MM.1S (cell line): ENCODE results near the gene SFSWAP.

Experiments
- DNase-seq: peaks from one replicate; pipeline ENCODE4 v3.0.0-alpha.2; 2015
- H2AFZ ChIP-seq: fragments of 300-600 bp; sonication (generic); 2 replicates; pipeline ENCODE4 v1.6.0; 2016; ENCODE audit warnings: antibody characterized with exemption, low read length
- H3F3A ChIP-seq: fragments of 300-600 bp; sonication (generic); 2 replicates; pipeline ENCODE4 v1.6.1; 2016; ENCODE audit warnings: mild to moderate bottlenecking, antibody characterized with exemption, low read length, moderate library complexity, mixed read lengths; ENCODE audit not compliant: insufficient read depth
- H3K27ac ChIP-seq: fragments of 300-600 bp; sonication (generic); 2 replicates; pipeline ENCODE4 v1.5.1; 2016; ENCODE audit warnings: mild to moderate bottlenecking, low read length
- H3K27me3 ChIP-seq: fragments of 300-600 bp; sonication (generic); replicated peaks from 2 replicates; pipeline ENCODE4 v1.6.0; 2016; ENCODE audit warnings: low read length; ENCODE audit not compliant: insufficient read depth
- H3K36me3 ChIP-seq: fragments of 300-600 bp; sonication (generic); replicated peaks from 2 replicates; pipeline ENCODE4 v1.6.1; 2016; ENCODE audit warnings: mild to moderate bottlenecking, low read length, mixed read lengths; ENCODE audit not compliant: insufficient read depth
- H3K4me1 ChIP-seq: fragments of 300-600 bp; sonication (generic); 2 replicates; pipeline ENCODE4 v1.6.1; 2016; ENCODE audit warnings: low read length, mixed read lengths
- H3K4me2 ChIP-seq: fragments of 300-600 bp; sonication (generic); 2 replicates; pipeline ENCODE4 v1.6.0; 2016; ENCODE audit warnings: low read depth, low read length
- H3K4me3 ChIP-seq: fragments of 300-600 bp; sonication (generic); 2 replicates; pipeline ENCODE4 v1.5.1; 2016; ENCODE audit warnings: low read length, mixed read lengths
- H3K79me2 ChIP-seq: fragments of 300-600 bp; sonication (generic); 2 replicates; pipeline ENCODE4 v1.6.1; 2016; ENCODE audit warnings: mixed run types, low read length, mixed read lengths
- H3K9ac ChIP-seq: fragments of 300-600 bp; sonication (generic); 2 replicates; pipeline ENCODE4 v1.6.1; 2016; ENCODE audit warnings: low read length, mixed read lengths
- H3K9me2 ChIP-seq: fragments of 300-600 bp; sonication (generic); replicated peaks from 2 replicates; pipeline ENCODE4 v1.6.1; 2016; ENCODE audit warnings: mild to moderate bottlenecking, low read length, mixed read lengths; ENCODE audit not compliant: insufficient read depth
- H3K9me3 ChIP-seq: fragments of 300-600 bp; sonication (generic); replicated peaks from 2 replicates; pipeline ENCODE4 v1.6.1; 2016; ENCODE audit warnings: mild to moderate bottlenecking, low read length, mixed read lengths; ENCODE audit not compliant: insufficient read depth
- H4K20me1 ChIP-seq: fragments of 300-600 bp; sonication (generic); 2 replicates; pipeline ENCODE4 v1.6.1; 2016; ENCODE audit warnings: mild to moderate bottlenecking, low read length, moderate library complexity, mixed read lengths; ENCODE audit not compliant: insufficient read depth
- EZH2 ChIP-seq: fragments of 300-600 bp; sonication (generic); optimal IDR thresholded peaks from 2 replicates; pipeline ENCODE3; 2017; ENCODE audit warnings: low read depth, mild to moderate bottlenecking, antibody characterized with exemption, low read length, mixed read lengths
- EZH2phosphoT487 ChIP-seq: fragments of 300-600 bp; sonication (generic); IDR thresholded peaks from 2 replicates; pipeline ENCODE4 v1.6.1; 2018; ENCODE audit warnings: antibody characterized with exemption, low read length
- TF ChIP-seq, protein P1 (sequence below): fragments of 300-600 bp; sonication (generic); IDR thresholded peaks from 2 replicates; pipeline ENCODE4 v1.5.1; 2016; ENCODE audit warnings: antibody characterized with exemption, low read length, mixed read lengths

The SFSWAP gene

GRCh38 chr12:131826097-131826928 is 115.4 kb downstream of the SFSWAP start:
- Histone ChIP-seq H2AFZ (no peak overlapping the region), H3F3A (no peaks in the 10 kb centered on the region), H3K9me3 (no peaks in the 10 kb centered on the region), H3K79me2 (no peaks in the 10 kb centered on the region), H3K9ac (no peak overlapping the region), H3K27ac (no peak overlapping the region), H3K4me1 (no peaks in the 10 kb centered on the region), H4K20me1 (no peaks in the 10 kb centered on the region), H3K9me2 (no peaks in the 10 kb centered on the region), H3K36me3 (no peaks in the 10 kb centered on the region), H3K27me3 (peaks cover 17% of the 10 kb centered on the region), H3K4me2 (no peak overlapping the region), H3K4me3 (no peak overlapping the region)
- TF ChIP-seq EZH2phosphoT487 (no peak), EZH2 (no peak)
- TF ChIP-seq, protein P1, sequence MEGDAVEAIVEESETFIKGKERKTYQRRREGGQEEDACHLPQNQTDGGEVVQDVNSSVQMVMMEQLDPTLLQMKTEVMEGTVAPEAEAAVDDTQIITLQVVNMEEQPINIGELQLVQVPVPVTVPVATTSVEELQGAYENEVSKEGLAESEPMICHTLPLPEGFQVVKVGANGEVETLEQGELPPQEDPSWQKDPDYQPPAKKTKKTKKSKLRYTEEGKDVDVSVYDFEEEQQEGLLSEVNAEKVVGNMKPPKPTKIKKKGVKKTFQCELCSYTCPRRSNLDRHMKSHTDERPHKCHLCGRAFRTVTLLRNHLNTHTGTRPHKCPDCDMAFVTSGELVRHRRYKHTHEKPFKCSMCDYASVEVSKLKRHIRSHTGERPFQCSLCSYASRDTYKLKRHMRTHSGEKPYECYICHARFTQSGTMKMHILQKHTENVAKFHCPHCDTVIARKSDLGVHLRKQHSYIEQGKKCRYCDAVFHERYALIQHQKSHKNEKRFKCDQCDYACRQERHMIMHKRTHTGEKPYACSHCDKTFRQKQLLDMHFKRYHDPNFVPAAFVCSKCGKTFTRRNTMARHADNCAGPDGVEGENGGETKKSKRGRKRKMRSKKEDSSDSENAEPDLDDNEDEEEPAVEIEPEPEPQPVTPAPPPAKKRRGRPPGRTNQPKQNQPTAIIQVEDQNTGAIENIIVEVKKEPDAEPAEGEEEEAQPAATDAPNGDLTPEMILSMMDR, result no peak
- DNase-seq, result no peak

- TF ChIP-seq EZH2phosphoT487, result no peak
- TF ChIP-seq, protein P1, result no peak
- TF ChIP-seq EZH2, result no peak
- Histone ChIP-seq H3K36me3 (no peaks in the 10 kb centered on the region), H3K27me3 (peaks cover 23% of the 10 kb centered on the region), H3K9me3 (no peaks in the 10 kb centered on the region), H3K4me3 (no peak within 1 kb of the TSS), H3K4me1 (no peaks in the 10 kb centered on the region), H3K9ac (no peak within 1 kb of the TSS), H3K79me2 (no peaks in the 10 kb centered on the region), H3F3A (no peaks in the 10 kb centered on the region), H3K27ac (no peak within 1 kb of the TSS), H4K20me1 (no peaks in the 10 kb centered on the region), H3K9me2 (no peaks in the 10 kb centered on the region), H3K4me2 (no peak within 1 kb of the TSS), H2AFZ (no peak within 1 kb of the TSS)
- DNase-seq, result peak; percentile 23
Observed at GRCh38 chr12:131827961-131828534, 117.2 kb downstream of the SFSWAP start, which contains the start of gene MMP17. Gene MMP17 (plus strand): TSS chr12:131828393. CDS start chr12:131828495, 102 bp downstream.

- no peak for DNase-seq
- Histone ChIP-seq H4K20me1 (no peaks in the 10 kb centered on the region), H3K27ac (no peak overlapping the region), H3K79me2 (no peaks in the 10 kb centered on the region), H2AFZ (no peak overlapping the region), H3K4me1 (no peaks in the 10 kb centered on the region), H3K9me3 (no peaks in the 10 kb centered on the region), H3F3A (no peaks in the 10 kb centered on the region), H3K9ac (no peak overlapping the region), H3K27me3 (peaks cover 25% of the 10 kb centered on the region), H3K4me3 (no peak overlapping the region), H3K4me2 (no peak overlapping the region), H3K9me2 (no peaks in the 10 kb centered on the region), H3K36me3 (no peaks in the 10 kb centered on the region)
- TF ChIP-seq EZH2 (no peak), EZH2phosphoT487 (no peak)
- TF ChIP-seq, protein P1, result no peak
Observed at GRCh38 chr12:131828671-131829355, 117.9 kb downstream of the SFSWAP start.
